Measurements from ENCODE around the gene CYP3A5.

CYP3A5 gene

DNA sequence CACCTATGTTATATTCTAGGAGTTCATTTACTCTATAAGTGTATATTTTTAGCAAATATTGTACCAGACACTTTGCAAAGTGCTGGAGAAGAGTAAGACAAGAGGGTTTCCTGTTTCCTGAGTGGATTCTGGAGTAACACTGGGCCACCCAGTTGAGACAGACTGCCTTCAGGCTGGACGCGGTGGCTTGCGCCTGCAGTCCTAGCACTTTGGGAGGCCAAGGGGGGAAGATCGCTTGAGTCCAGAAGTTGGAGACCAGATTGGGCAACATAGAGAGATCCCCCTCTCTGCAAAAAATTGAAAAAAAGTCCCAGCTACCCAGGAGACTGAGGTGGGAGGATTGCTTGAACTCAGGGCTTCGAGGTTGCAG lies 63.8 kb downstream of the CYP3A5 start:
- DNase-seq (ENCODE audit: low read depth in 2 of 2): no peak

DNA sequence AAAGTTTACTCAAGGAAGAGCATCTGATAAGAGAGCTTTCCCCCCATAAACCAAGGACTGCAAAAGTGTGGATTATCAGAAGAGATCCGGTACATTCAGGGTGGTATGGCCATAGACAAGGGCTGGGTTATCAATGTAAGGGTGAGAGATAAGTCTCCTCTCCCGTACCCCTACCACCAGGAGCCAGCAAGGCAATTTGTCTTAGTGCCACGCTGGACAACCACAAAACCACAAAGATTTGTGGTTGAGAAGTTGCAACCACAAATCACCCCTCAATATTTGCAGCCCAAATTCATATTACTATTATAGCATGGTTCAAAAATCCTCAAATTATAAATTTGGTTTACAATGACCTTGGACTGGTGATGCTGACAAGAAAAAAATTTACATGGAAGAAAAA lies 65.3 kb downstream of the CYP3A5 start:
- no peak for DNase-seq (ENCODE audit: low read depth in 2 of 2)

DNA sequence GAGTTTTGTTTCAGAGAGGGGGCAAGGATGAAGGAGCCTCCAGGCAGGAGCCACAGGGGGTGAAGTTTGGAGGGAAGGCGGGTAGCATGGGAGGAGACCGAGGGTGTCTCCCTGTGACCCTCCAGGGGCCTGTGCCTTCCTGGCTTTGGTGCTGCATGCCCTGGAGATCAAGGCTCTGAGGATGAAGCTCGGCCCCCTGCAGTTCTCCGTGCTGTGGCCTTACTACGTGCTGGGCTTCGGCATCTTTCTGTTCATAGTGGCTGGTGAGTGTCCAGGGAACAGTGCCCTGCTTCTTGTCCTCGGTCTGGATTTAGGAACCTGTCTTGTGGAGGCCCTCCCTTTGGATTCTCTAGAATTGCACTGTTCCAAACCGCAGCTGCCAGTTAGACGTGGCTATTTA lies 72.2 kb downstream of the CYP3A5 start:
- no peak for DNase-seq (ENCODE audit: low read depth in 2 of 2)

DNA sequence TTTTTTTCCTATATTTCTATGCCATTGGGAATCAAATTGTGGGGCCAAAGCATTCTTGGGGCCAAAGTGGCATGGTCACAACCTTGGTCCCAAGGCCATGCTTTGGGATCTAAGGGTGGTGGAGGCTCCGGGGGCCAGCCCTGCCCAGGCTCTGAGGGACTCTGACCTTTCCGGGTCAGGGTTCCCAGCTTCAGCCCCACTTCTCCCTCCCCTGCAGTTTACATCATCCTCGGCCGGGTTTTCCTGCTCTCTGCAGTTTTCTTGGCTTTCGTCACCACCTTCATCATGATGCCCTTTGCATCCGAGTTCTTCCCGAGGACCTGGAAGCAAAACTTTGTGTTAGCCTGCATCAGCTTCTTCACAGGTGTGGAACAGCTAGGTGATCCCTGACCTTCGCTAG lies 73.3 kb downstream of the CYP3A5 start:
- no peak for DNase-seq (ENCODE audit: low read depth in 2 of 2)

DNA sequence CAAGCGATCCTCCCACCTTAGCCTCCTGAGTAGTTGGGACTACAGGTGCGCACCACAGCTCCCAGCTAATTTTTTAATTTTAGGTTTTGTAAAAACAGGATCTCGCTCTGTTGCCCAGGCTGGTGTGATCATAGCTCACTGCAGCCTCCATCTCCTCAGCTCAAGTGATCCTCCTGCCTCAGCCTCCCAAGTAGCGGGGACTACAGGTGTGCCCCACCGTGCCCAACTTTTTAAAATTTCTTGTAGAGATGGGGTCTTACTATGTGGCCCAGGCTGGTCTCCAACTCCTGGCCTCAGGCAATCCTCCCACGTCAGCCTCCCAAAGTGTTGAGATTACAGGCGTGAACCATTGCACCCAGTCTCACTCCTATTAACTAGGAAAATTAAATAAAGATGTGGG lies 74.3 kb downstream of the CYP3A5 start:
- DNase-seq (ENCODE audit: low read depth in 2 of 2): no peak

DNA sequence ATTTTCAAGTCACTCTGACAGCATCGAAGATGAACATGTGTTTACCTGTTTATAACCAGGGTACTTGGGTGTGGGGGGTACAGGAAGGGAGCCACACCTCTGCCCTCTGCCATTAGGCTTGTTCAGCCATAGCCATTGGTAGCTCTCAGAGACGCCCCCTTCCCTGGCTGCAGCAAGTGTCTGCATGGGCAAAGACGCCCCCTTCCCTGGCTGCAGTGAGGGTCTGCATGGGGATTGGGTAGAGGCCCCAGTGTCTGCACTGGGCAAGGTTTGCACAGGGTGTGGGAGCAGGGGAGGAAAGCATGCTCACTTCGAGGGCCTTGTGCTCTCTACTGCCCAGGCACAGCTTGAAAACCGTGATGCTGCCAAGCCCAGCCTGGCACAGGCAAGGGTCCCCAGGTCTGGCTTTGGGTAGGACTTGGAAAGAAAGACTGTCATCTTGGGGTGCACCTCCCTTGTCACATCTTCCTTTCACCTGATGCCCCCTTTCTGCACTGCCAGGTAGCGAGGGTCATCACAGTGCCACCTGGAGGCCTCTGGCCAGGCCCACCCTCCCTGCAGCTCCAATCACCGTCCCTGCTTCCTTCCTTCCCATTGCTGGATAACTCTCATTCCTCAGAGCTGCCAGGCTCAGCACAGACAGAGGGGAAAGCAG lies 78.0 kb downstream of the CYP3A5 start:
- no peak for DNase-seq (ENCODE audit: low read depth in 2 of 2)

DNA sequence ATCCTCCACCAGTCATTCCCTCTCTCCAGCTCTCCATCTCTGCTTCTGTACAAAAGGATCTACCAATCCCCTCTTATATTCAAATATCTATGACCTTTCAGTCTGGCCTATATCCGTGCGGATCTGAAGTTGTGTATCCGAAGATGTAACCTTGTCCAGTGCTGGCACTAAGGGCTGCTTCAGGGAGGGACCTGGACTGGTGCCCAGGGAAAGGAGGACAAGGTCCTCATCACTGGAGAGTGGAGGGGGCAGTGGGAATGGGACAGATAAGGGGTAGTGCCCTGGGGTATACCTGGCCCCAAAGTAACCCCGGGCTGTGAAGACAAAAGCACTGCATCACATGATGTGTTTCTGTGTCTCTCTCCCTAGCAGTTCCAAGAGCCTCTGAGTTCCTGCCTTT lies 80.0 kb downstream of the CYP3A5 start:
- DNase-seq (ENCODE audit: low read depth in 2 of 2): no peak

All from stimulated activated CD4-positive, alpha-beta T cell treated with anti-CD3 and anti-CD28 coated beads, Interleukin-1b, Interleukin-23, amount 100 ng/mL, for 4 hours (primary cell).